ENCODE data around the gene EML1. TPM values are rescaled to one million over a fixed set of nuclear protein-coding genes. Genes with fewer than 3 reads are reported as not detected.

EML1 gene
- total RNA-seq, 1 donor, result under 0.01 TPM

DNA sequence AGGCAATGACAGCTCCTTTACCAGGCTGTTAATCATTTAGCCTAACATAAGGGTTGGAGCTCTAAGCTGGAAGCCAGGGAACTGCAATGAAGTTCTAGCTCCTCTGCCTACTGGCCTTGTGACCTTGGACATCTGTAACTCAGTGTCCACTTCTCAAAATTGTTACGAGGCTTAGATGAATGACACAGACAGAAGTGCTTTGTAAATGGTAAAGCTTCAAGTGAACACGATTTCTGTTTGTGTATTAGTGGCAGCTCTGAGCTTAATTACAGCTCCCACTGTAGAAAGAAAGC, 122.8 kb downstream of the EML1 start:
- peaks cover 3% of the 10 kb centered on the region for H3K27me3 ChIP-seq (ENCODE audit: insufficient read depth, low read length)
- H3K4me1 ChIP-seq (ENCODE audit: insufficient read depth, low read length), result no peaks in the 10 kb centered on the region
- H3K4me3 ChIP-seq (ENCODE audit: low read length), result no peak overlapping the region
- no peaks in the 10 kb centered on the region for H3K9me3 ChIP-seq (ENCODE audit: low read depth, low read length)

- Histone ChIP-seq H3K27me3 (ENCODE audit: insufficient read depth, low read length) (no peaks in the 10 kb centered on the region), H3K4me3 (ENCODE audit: low read length) (no peak overlapping the region), H3K9me3 (ENCODE audit: low read depth, low read length) (no peaks in the 10 kb centered on the region), H3K4me1 (ENCODE audit: insufficient read depth, low read length) (no peaks in the 10 kb centered on the region)
These were observed 125.6 kb downstream of the EML1 start for GRCh38 chr14:99918781-99919180.

DNA sequence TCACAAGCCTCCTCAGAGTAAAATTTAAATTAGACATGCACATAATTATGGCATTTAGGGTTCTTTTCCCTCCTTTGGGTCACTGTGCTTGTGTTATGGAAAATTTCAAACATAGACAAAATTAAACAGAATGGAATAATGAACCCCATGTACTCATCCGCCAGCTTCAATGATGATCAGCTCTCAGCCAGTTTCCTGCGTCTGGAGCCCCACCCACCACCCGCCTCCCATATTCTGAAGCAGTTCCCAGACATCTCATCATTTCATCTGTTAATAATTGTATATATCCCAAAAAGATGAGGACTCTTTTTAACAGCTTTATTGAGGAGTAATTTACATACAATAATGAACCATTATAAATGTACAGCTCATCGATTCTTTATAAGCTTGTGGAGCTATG, 128.2 kb downstream of the EML1 start:
- Histone ChIP-seq H3K9me3 (ENCODE audit: low read depth, low read length) (no peaks in the 10 kb centered on the region), H3K27me3 (ENCODE audit: insufficient read depth, low read length) (no peaks in the 10 kb centered on the region), H3K4me3 (ENCODE audit: low read length) (no peak overlapping the region), H3K4me1 (ENCODE audit: insufficient read depth, low read length) (no peaks in the 10 kb centered on the region)

DNA sequence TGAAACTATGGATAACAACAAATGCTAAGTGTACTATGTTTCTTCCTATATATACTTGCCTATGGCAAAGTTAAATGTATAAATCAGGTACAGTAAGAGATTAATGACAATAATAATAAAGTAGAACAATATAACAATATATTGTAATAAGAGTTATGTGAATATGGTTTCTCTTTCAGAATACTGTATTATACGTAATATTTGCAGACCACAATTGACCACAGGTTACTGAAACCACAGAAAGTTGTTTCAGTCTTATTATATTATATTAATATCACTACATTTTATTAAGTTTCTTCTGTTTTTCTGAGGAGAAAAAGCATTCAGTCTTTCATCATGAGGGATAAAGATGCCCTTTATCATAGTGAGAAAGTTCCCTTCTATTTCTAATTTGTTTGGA, 131.2 kb downstream of the EML1 start:
- Histone ChIP-seq H3K4me3 (ENCODE audit: low read length) (no peak overlapping the region), H3K4me1 (ENCODE audit: insufficient read depth, low read length) (no peaks in the 10 kb centered on the region), H3K9me3 (ENCODE audit: low read depth, low read length) (no peaks in the 10 kb centered on the region), H3K27me3 (ENCODE audit: insufficient read depth, low read length) (no peaks in the 10 kb centered on the region)

- no peak overlapping the region for H3K4me3 ChIP-seq (ENCODE audit: low read length)
- H3K4me1 ChIP-seq (ENCODE audit: insufficient read depth, low read length), result no peaks in the 10 kb centered on the region
- no peaks in the 10 kb centered on the region for H3K27me3 ChIP-seq (ENCODE audit: insufficient read depth, low read length)
- H3K9me3 ChIP-seq (ENCODE audit: low read depth, low read length), result no peaks in the 10 kb centered on the region
These were observed 132.3 kb downstream of the EML1 start for GRCh38 chr14:99925471-99925870.

DNA sequence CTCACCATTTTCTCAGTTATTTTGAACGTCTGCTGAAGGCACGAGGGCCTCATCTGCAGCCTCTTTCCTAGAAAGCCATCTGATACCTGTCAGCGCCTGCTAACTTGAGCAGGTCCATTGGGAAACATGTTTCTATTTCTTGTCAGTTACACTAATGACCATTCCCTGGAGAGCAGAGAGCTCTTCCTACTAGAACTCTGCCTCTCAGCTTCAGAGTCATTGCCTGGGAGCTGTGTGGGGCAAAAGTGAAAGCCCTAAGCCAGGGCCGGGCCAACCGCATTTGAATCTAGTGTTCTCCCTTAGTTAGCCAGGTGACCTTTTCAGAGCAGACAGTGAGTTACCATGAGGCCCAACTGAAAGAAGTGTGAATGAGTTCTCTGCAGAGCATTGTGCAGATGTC, 135.8 kb downstream of the EML1 start:
- no peak overlapping the region for H3K4me3 ChIP-seq (ENCODE audit: low read length)
- H3K9me3 ChIP-seq (ENCODE audit: low read depth, low read length), result no peaks in the 10 kb centered on the region
- no peaks in the 10 kb centered on the region for H3K27me3 ChIP-seq (ENCODE audit: insufficient read depth, low read length)
- H3K4me1 ChIP-seq (ENCODE audit: insufficient read depth, low read length), result no peaks in the 10 kb centered on the region

- Histone ChIP-seq H3K4me3 (ENCODE audit: low read length) (no peak overlapping the region), H3K9me3 (ENCODE audit: low read depth, low read length) (no peaks in the 10 kb centered on the region), H3K4me1 (ENCODE audit: insufficient read depth, low read length) (no peaks in the 10 kb centered on the region), H3K27me3 (ENCODE audit: insufficient read depth, low read length) (no peaks in the 10 kb centered on the region)
These were observed 136.4 kb downstream of the EML1 start for GRCh38 chr14:99929601-99930000.

DNA sequence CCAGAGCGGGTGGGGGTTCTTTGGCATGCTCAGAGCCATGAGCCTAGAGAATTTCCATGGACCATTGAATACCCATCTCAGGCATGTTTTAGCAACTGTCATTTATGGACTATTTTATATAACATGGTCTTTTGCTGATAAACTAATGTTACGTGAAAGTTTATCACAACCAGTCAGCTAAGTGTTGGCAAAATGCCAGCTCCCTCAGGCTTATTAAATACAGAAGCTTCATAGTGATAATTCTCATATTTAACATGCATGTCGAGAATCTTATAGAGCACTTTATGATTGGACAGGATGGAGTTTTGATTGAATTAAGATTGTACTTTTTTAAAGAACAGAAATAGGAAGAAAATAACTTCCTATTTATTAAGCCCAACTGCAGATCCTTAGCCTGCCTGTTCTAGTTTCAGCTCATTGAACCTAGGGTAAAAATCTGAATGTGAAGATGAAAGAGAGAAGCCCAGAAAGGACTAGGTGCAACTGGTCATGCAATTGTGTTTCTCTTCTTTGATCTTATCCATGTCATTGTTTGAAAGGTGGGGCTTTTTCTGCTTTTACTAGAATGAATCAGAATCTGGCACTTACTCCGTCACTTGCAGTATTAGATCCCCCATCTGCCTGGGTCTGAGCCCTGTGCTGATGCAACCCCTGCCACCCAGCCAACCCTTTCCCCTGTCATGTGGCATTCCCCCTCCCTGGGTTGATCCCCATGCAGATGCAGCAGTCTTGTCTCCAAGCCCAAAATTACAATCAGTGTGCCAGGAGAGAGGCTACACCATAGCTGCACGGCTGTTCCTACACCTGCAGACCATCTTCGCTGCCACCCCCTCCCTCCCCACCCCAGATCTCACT, 137.4 kb downstream of the EML1 start:
- Histone ChIP-seq H3K27me3 (ENCODE audit: insufficient read depth, low read length) (no peaks in the 10 kb centered on the region), H3K4me1 (ENCODE audit: insufficient read depth, low read length) (no peaks in the 10 kb centered on the region)

DNA sequence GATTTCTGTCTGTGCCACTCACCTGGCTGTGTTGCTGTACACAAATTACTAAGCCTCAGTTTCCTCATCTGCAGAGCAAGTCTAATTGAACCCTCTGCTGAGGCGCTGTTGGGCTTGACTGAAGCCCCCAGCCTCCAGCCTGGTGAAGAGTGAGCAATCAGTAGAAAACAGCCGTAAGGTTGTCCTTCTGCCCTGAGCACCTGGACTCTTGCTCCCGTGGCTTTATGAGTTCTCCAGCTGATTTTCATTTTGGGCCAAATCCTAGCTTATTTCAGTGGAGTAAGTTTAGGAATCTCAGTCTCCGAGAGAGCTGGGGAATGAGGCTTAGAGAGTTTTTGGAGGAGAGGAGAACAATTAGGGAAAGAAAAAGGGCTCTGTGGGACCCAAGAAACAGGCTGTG, 138.1 kb downstream of the EML1 start:
- Histone ChIP-seq H3K4me3 (ENCODE audit: low read length) (no peak overlapping the region), H3K4me1 (ENCODE audit: insufficient read depth, low read length) (no peaks in the 10 kb centered on the region), H3K9me3 (ENCODE audit: low read depth, low read length) (no peaks in the 10 kb centered on the region), H3K27me3 (ENCODE audit: insufficient read depth, low read length) (no peaks in the 10 kb centered on the region)

More for the DNA sequence above, 137.4 kb downstream of the EML1 start:
- H3K9me3 ChIP-seq (ENCODE audit: low read depth, low read length), result no peaks in the 10 kb centered on the region
- H3K4me3 ChIP-seq (ENCODE audit: low read length), result no peak overlapping the region

DNA sequence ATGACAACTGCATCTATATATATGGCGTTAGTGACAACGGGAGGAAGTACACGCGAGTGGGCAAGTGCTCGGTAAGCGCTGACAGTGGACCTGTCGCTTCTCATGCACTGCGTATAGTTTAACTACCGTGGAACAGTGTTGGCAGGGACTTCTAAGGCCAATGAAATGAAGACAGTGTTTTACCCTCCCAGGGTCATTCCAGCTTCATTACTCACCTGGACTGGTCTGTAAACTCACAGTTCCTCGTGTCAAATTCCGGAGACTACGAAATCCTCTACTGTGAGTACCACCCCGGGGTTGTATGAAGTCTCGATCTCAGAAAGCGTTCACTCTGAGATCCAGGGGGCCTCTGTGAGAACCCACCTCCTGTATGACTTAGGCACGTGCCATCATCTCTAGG, 142.8 kb downstream of the EML1 start:
- Histone ChIP-seq H3K4me1 (ENCODE audit: insufficient read depth, low read length) (no peaks in the 10 kb centered on the region), H3K9me3 (ENCODE audit: low read depth, low read length) (no peaks in the 10 kb centered on the region), H3K4me3 (ENCODE audit: low read length) (no peak overlapping the region), H3K27me3 (ENCODE audit: insufficient read depth, low read length) (no peaks in the 10 kb centered on the region)

DNA sequence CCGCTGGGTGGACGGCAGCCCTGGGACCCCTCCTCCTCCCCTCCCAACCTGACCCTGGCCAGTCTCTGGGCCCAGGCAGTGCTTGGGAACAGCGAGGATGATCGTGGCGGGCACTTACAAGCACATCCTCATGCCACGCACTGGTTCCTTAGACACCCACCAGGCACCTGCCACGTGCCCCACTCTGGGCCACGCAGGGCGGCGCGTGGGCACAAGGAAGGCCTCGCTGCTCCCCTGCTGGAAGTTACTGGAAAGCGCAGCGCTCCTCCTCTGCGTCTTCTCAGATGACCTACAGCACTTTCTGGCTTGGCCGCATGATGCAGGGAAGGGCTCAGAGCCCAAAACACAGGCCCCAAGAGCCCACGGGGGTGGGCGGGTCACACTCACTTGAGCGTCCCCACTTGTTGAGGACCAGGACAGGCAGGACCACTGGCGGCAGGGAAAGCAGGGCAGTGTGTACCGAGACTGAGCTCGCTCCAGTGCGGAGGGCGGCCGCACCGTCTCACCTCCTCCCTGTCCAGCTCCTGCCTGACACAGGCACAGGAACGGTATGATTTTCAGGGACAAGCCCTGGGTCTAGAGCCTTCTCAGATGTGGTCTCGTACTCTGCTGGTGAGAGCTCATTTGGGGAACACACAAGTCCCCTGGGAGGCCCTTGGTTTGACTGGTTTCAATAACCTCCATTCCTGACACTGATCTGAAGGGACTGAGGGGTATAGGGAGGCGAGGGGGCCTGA, 143.7 kb downstream of the EML1 start:
- no peaks in the 10 kb centered on the region for H3K4me1 ChIP-seq (ENCODE audit: insufficient read depth, low read length)
- H3K27me3 ChIP-seq (ENCODE audit: insufficient read depth, low read length), result no peaks in the 10 kb centered on the region
- H3K9me3 ChIP-seq (ENCODE audit: low read depth, low read length), result no peaks in the 10 kb centered on the region
- no peak overlapping the region for H3K4me3 ChIP-seq (ENCODE audit: low read length)

GRCh38 chr14:99937475-99938244, 144.4 kb downstream of the EML1 start:
- no peaks in the 10 kb centered on the region for H3K27me3 ChIP-seq (ENCODE audit: insufficient read depth, low read length)
- no peaks in the 10 kb centered on the region for H3K9me3 ChIP-seq (ENCODE audit: low read depth, low read length)
- no peak overlapping the region for H3K4me3 ChIP-seq (ENCODE audit: low read length)
- H3K4me1 ChIP-seq (ENCODE audit: insufficient read depth, low read length), result no peaks in the 10 kb centered on the region

- no peaks in the 10 kb centered on the region for H3K27me3 ChIP-seq (ENCODE audit: insufficient read depth, low read length)
- no peak overlapping the region for H3K4me3 ChIP-seq (ENCODE audit: low read length)
- H3K9me3 ChIP-seq (ENCODE audit: low read depth, low read length), result no peaks in the 10 kb centered on the region
- no peaks in the 10 kb centered on the region for H3K4me1 ChIP-seq (ENCODE audit: insufficient read depth, low read length)
These were observed 145.2 kb downstream of the EML1 start for GRCh38 chr14:99938376-99938775.

DNA sequence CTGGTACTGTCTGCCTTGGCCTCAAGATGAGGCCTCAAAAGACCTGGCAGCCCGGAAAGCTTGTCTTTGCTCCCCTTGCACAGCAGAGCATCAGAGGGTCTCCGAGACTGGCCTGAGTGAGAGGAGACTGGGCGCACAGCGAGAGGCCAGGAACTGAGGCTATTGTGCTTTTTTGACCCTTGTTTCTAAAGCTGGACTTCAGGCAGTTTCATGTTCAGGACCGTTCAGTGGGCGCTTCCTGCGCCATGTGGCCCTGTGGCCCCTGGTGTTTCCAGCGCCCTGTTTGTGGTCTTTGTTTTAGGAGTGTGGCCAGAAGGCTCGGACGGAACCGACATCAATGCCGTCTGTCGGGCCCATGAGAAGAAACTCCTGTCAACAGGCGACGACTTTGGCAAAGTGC, 145.7 kb downstream of the EML1 start:
- Histone ChIP-seq H3K9me3 (ENCODE audit: low read depth, low read length) (no peaks in the 10 kb centered on the region), H3K4me1 (ENCODE audit: insufficient read depth, low read length) (no peaks in the 10 kb centered on the region), H3K27me3 (ENCODE audit: insufficient read depth, low read length) (no peaks in the 10 kb centered on the region), H3K4me3 (ENCODE audit: low read length) (no peak overlapping the region)

DNA sequence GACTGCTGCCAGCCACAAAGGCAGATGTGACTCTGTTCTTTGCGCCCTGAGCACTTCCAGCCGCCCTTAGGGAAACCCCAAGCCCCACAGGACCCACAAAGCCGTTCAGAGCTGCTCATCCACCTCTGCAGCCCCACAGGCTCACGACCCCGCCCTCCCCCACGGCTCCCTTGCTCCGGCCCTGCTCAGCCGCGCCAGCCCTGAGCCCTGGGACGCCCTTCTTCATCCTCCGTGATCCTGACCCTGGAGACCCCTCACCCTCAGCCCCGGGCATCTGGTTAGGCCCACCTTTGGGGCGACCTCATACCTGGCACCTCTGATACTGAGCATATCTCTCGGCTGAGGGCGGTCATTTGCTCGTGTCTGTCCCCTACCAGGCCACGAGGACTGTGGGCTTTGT, 146.2 kb downstream of the EML1 start:
- Histone ChIP-seq H3K4me1 (ENCODE audit: insufficient read depth, low read length) (no peaks in the 10 kb centered on the region), H3K9me3 (ENCODE audit: low read depth, low read length) (no peaks in the 10 kb centered on the region), H3K27me3 (ENCODE audit: insufficient read depth, low read length) (no peaks in the 10 kb centered on the region), H3K4me3 (ENCODE audit: low read length) (no peak overlapping the region)

All from mononuclear cell (primary cell).